GM19395 (cell line): ENCODE measurements around the gene NRDC.

Experiments used
- ATAC-seq: cut with Tn5 transposase; IDR thresholded peaks from one replicate; pipeline ENCODE4 v1.9.1; 2021; ENCODE audit warnings: mild to moderate bottlenecking, moderate library complexity; ENCODE audit not compliant: unreplicated experiment

NRDC gene, protein sequence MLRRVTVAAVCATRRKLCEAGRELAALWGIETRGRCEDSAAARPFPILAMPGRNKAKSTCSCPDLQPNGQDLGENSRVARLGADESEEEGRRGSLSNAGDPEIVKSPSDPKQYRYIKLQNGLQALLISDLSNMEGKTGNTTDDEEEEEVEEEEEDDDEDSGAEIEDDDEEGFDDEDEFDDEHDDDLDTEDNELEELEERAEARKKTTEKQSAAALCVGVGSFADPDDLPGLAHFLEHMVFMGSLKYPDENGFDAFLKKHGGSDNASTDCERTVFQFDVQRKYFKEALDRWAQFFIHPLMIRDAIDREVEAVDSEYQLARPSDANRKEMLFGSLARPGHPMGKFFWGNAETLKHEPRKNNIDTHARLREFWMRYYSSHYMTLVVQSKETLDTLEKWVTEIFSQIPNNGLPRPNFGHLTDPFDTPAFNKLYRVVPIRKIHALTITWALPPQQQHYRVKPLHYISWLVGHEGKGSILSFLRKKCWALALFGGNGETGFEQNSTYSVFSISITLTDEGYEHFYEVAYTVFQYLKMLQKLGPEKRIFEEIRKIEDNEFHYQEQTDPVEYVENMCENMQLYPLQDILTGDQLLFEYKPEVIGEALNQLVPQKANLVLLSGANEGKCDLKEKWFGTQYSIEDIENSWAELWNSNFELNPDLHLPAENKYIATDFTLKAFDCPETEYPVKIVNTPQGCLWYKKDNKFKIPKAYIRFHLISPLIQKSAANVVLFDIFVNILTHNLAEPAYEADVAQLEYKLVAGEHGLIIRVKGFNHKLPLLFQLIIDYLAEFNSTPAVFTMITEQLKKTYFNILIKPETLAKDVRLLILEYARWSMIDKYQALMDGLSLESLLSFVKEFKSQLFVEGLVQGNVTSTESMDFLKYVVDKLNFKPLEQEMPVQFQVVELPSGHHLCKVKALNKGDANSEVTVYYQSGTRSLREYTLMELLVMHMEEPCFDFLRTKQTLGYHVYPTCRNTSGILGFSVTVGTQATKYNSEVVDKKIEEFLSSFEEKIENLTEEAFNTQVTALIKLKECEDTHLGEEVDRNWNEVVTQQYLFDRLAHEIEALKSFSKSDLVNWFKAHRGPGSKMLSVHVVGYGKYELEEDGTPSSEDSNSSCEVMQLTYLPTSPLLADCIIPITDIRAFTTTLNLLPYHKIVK

DNA sequence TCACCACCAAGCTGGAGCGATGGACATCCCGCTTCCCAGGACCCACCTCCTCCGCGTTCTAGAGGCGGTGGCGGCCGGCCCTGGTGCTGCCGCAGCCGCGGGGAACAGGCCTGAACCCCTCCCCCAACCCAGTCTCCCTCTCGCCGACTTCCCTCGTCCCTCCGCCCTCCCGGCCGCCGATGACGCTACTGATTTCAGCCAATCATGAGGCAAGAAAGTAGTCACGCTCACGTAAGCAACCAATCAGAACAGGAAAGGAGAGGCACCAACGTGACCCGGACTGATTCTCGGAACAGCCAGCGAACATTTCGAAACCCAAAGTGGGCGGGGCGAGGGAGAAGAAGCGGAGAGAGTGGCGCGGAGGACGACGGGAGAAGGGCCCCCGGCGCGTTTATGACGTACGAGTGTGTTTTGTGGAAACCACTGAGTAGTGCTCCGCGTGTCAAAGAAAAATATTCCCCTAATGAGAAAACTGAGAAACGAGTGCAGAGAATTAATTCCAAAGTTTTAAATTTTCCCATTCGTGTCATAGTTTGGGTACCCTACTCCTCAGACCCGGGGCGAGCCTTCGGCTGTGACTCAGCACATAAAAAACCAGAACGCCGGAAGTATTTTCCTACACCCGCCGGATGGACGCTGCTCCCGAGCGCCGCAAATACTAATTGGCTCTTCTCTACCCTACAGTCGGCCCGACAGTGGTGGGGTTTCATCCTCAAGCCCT lies at the start of gene NRDC:
Gene NRDC (minus strand): TSS at position 112 of the 721 bp plus-strand sequence. CDS start 112 bp downstream, outside the sequence.
- peak; percentile 96 for ATAC-seq

GRCh38 chr1:51927029-51927428 lies 48.5 kb upstream of the NRDC start:
- no peak for ATAC-seq

DNA sequence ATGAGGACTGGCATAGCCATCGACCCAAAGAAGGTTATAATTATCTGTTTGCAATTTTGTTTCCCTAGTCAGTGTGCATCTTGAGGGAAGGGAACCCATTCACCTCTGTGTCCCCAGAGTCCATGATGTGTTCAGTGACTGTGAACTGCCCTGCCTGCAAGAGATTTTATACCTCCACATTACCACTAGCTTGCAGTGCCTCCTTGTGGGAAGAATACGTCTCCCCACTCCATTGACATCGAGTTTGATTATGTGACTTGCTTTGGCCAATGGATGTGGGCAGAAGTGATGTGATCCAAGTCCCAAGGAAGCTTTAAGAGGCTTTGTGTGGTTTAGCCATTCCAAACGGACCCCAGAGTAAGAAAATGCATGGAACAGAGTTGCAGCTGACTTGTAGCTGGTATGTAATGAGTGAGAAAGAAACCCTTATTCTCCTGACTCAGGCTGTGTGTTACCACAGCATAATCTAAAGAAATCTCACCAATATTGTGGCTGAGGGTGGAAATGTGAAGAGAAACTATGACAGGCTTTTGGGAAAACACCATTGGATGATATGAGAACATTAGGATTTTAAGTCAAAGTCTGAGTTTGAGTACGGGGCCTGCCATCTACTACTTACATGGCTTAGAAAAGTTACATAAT lies 47.8 kb upstream of the NRDC start:
- ATAC-seq = no peak

- no peak for ATAC-seq
Measured at GRCh38 chr1:51924455-51924854, 45.9 kb upstream of the NRDC start.

DNA sequence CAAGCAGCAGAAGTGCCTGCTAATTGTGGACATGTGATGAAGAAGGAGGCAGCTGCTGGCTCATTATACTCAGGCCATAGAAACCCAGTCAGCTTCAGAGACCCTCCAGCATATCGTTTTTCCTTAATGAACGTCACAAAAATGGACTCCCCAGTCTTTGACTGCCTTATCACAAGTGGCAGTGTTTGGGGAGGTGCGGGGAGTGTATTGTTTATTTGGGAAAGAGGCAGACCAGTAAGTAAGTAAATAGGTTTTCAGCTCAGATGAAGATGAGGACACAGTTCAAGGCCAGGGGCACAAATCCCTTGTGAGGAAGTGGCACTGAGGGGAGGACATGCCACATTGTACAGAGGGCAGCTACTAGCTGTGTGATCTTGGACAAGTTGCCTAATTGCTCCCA lies 43.5 kb upstream of the NRDC start:
- no peak for ATAC-seq

DNA sequence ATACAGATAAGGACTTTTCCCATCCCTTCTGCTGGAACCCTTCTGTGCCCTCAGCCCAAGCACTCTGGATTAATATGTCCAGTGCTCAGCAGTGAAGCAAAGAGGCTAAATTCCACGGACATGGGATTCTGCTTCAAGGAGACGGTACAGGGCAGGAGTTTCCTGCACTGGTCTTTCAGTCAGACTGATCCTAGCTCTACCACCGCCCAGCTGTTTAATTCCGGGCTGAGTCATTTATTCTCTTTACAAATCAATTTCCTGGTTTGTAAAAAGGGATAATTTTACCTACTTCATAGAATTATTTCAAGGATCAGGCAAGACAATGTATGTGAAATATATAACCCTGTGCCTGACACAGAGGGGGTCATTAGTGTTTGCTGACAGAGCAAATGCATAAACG lies 41.6 kb upstream of the NRDC start:
- ATAC-seq = no peak

DNA sequence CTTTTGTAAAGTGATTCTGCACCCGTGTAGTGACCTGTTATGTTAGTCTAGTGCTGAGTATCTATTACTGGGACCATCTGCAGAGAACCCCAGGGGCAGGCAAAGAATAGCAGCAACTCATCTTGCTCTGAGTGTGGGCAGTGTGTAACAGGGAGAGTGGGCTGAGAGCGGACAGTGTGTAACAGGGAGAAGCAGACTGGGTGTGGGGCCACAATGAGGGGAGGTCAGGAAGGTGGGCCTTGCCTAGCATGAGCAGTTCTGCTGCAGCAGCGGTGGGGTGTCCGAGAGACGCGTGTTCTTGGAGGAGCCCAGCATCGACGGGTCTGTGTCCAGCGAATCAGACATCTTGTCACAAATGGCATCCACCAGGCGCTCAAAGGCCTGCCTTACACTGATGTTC lies 41.2 kb upstream of the NRDC start:
- no peak for ATAC-seq

DNA sequence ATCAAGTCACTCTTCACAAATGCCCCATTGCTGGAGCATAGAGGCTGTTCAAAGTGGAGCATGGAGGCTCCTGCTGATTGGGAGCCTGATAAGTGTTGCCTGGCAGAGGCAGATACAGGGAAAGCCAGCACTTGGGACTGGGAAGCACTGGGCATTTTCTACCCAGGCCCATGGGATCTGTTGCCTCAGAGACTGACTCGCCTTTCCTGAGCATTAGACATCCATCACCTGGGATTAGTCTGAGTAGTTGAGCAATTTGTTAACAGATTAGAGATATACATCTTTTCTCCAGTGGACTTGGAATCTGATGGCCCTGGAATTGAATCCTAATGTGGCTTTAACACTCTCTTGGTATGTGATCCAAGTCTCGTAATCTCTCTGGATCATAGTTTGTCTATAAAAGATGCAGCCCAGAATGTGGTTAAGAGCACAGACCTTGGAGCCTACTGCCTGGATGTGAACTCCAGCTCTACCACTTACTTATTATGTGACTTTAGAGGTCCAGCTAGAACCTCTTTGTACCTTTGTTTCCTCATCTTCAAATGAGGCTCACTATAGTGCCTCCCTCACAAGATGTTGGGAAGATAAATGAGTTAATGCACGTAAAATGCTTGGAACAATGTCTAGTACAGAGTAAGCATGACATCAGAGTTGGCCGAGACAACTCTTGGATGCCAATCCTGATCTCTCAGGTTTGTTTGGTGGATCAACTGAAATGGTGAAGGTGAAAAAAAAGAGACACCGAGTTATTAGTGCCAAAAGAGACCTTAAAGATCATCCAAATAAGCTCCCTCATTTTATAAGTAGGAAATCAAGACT lies 38.3 kb upstream of the NRDC start:
- ATAC-seq = no peak

- no peak for ATAC-seq
Measured at GRCh38 chr1:51915951-51916350, 37.4 kb upstream of the NRDC start.

GRCh38 chr1:51912881-51913280 lies 34.4 kb upstream of the NRDC start:
- ATAC-seq = no peak

GRCh38 chr1:51910221-51911000 lies 31.9 kb upstream of the NRDC start:
- no peak for ATAC-seq

DNA sequence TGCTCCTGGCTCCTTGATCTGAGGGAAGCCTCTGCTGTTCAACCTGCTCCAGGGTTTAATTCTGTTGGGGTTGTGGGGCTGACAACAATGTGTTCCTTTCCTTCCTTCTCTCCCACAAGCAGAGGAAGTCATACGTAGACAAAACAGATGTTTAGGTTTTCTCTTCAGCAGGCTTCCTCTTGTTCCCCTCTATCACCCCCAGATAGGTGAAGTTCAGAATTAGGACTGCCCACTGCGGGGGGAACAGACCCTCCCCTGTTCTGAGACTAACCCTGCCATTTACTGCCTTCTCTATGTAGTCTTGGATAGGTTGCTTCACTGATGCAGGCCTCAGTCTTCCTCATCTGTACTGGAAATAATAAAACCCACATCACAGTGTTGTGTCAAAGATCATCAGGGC lies 30.0 kb upstream of the NRDC start:
- no peak for ATAC-seq

GRCh38 chr1:51907079-51907702 lies 28.7 kb upstream of the NRDC start:
- no peak for ATAC-seq

DNA sequence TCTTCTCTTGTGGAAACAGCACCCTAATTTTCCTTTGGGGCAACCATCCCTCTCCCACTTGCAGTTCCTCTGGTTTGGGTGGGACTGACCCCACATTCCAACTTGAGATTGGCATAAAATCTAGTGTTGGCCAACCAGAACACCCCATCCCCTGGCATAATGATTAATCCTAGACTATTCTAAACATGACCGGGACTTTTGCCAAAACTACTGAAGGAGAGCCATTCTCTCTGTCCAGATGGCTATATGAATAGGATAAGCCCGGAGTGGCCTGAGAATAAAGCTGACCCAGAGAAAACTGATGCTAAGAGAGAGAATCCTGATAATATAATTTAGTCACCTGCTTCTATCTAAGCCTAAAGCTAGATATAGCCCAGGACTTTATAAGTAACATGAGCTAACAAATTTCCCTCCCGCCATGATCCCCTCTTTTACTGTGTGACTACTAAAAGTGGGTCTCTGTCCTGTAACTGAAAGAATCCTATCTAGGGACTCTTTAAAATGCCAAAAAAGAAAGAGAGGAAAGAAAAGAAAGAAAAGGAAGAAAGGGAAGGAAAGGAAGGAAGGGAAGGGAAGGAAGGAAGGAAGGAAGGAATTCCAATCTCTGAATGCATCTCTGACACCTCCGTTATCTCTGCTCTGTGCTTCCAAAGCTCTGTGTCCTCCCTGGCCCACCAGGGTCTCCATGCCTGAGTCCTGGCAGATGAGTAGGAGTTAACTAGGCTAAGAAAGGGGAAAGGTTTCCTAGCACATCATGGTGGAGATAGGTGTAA lies 28.0 kb upstream of the NRDC start:
- ATAC-seq = no peak

DNA sequence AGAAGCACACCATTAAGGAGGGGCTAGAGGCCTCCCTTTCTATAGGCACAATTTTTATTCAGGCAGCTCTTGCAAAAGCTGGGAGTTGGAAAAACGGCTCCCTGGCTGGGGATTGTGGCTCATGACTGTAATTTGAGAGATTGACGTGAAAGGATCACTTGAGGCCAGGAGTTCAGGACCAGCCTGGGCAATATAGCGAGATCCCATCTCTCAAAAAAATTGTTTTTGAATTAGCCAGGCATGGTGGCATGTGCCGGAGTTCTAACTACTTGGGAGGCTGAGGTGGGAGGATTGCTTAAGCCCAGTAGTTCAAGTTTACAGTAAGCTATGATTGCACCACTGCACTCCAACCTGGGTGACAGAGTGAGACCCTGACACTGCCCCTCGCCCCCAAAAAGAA lies 23.9 kb upstream of the NRDC start:
- ATAC-seq = no peak

DNA sequence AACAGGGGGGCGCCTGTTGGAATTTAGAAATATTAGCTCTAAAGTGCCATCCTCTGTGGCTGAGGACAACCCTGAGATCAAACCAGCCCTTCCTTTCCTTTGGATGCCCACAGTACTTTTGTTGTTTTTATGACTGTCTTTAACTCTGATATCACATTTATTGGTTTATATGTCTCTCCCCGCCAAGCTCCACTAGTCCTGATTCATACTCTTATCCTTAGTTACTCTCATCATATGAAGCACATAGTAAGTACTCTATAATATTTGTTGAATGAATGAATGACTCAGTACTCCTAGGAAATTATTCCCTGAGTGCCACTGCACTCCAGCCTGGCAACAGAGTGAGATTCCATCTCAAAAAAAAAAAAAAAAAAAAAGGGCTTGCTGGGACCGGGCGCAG lies 22.6 kb upstream of the NRDC start:
- ATAC-seq = no peak

- no peak for ATAC-seq
Measured at GRCh38 chr1:51899022-51899421, 20.5 kb upstream of the NRDC start.
